Duodenal mucosa (tissue), 2 donors: ENCODE measurements around the gene EMP1.
A peak's percentile ranks its signal among the peaks of the same experiment; 100 is the strongest.

ENCODE experiments used
- H3K27ac ChIP-seq: one replicate; pipeline ENCODE4 v1.7.0; 2013; ENCODE audit warnings: low read depth, low read length
- H3K27me3 ChIP-seq, 2 donors: one replicate each; pipeline ENCODE4 v1.7.0; 2013; ENCODE audit warnings: low read length in 2 of 2, control low read depth in 1 of 2; ENCODE audit not compliant: insufficient read depth in 2 of 2, control insufficient read depth in 1 of 2
- H3K36me3 ChIP-seq, 2 donors: one replicate each; pipeline ENCODE4 v1.7.0; 2013; ENCODE audit warnings: low read length in 2 of 2, control low read depth in 1 of 2; ENCODE audit not compliant: insufficient read depth in 2 of 2, control insufficient read depth in 1 of 2
- H3K4me1 ChIP-seq, 2 donors: one replicate each; pipeline ENCODE4 v1.7.0; 2013; ENCODE audit warnings: low read length in 2 of 2, control low read depth in 1 of 2; ENCODE audit not compliant: insufficient read depth in 2 of 2, control insufficient read depth in 1 of 2
- H3K4me3 ChIP-seq, 2 donors: one replicate each; pipeline ENCODE4 v1.7.0; 2013; ENCODE audit warnings: low read length in 2 of 2, low read depth in 1 of 2
- H3K9ac ChIP-seq, 2 donors: one replicate each; pipeline ENCODE4 v1.7.0; 2013; ENCODE audit warnings: low read length in 2 of 2, low read depth in 1 of 2
- H3K9me3 ChIP-seq, 2 donors: one replicate each; pipeline ENCODE4 v1.7.0; 2013; ENCODE audit warnings: low read length in 2 of 2, control low read depth in 1 of 2; ENCODE audit not compliant: control insufficient read depth in 1 of 2

The EMP1 gene

GRCh38 chr12:13195785-13196129, 769 bp upstream of the EMP1 start:
- Histone ChIP-seq H3K9me3 (no peaks in the 10 kb centered on the region), H3K9ac (peak overlapping the region; percentile 6 to 82), H3K4me1 (peaks cover 20 to 26% of the 10 kb centered on the region in 2 donors), H3K4me3 (peak overlapping the region in 1 of 2 donors; percentile 75), H3K27ac (peak overlapping the region; percentile 81), H3K36me3 (no peaks in the 10 kb centered on the region), H3K27me3 (no peaks in the 10 kb centered on the region)

GRCh38 chr12:13197032-13197431, 506 bp downstream of the EMP1 start:
- Histone ChIP-seq H3K36me3 (no peaks in the 10 kb centered on the region), H3K4me3 (peak overlapping the region; percentile 62 to 75), H3K27ac (peak overlapping the region; percentile 82), H3K27me3 (no peaks in the 10 kb centered on the region), H3K4me1 (peaks cover 20 to 26% of the 10 kb centered on the region in 2 donors), H3K9me3 (no peaks in the 10 kb centered on the region), H3K9ac (peak overlapping the region; percentile 61 to 82)

- Histone ChIP-seq H3K36me3 (no peaks in the 10 kb centered on the region), H3K9ac (peak overlapping the region; percentile 61 to 82), H3K4me1 (peaks cover 20 to 26% of the 10 kb centered on the region in 2 donors), H3K4me3 (peak overlapping the region; percentile 62 to 75), H3K27ac (peak overlapping the region; percentile 17), H3K27me3 (no peaks in the 10 kb centered on the region), H3K9me3 (no peaks in the 10 kb centered on the region)
Measured at GRCh38 chr12:13197526-13198143, 1.1 kb downstream of the EMP1 start.

- peaks cover 20 to 26% of the 10 kb centered on the region in 2 donors for H3K4me1 ChIP-seq
- H3K9ac ChIP-seq, result no peak overlapping the region
- peak overlapping the region; percentile 62 to 75 for H3K4me3 ChIP-seq
- H3K27ac ChIP-seq, result no peak overlapping the region
- H3K9me3 ChIP-seq, result no peaks in the 10 kb centered on the region
- H3K27me3 ChIP-seq, result no peaks in the 10 kb centered on the region
- no peaks in the 10 kb centered on the region for H3K36me3 ChIP-seq
Measured at GRCh38 chr12:13198241-13198640, 1.7 kb downstream of the EMP1 start.

GRCh38 chr12:13198876-13199275, 2.4 kb downstream of the EMP1 start:
- Histone ChIP-seq H3K36me3 (no peaks in the 10 kb centered on the region), H3K9ac (no peak overlapping the region), H3K27ac (no peak overlapping the region), H3K27me3 (no peaks in the 10 kb centered on the region), H3K4me1 (peaks cover 20 to 29% of the 10 kb centered on the region in 2 donors), H3K4me3 (peak overlapping the region; percentile 1 to 62), H3K9me3 (no peaks in the 10 kb centered on the region)

- no peaks in the 10 kb centered on the region for H3K27me3 ChIP-seq
- H3K9me3 ChIP-seq, result no peaks in the 10 kb centered on the region
- no peak overlapping the region for H3K4me3 ChIP-seq
- H3K36me3 ChIP-seq, result no peaks in the 10 kb centered on the region
- no peak overlapping the region for H3K27ac ChIP-seq
- H3K4me1 ChIP-seq, result peaks cover 16 to 24% of the 10 kb centered on the region in 2 donors
- H3K9ac ChIP-seq, result no peak overlapping the region
Measured at GRCh38 chr12:13199592-13199991, 3.1 kb downstream of the EMP1 start.

GRCh38 chr12:13200841-13201240, 4.3 kb downstream of the EMP1 start:
- Histone ChIP-seq H3K27me3 (no peaks in the 10 kb centered on the region), H3K4me3 (no peak overlapping the region), H3K36me3 (no peaks in the 10 kb centered on the region)

GRCh38 chr12:13203034-13203922, 6.8 kb downstream of the EMP1 start:
- H3K4me3 ChIP-seq, result no peak overlapping the region
- H3K27ac ChIP-seq, result no peak overlapping the region

More at GRCh38 chr12:13200841-13201240, 4.3 kb downstream of the EMP1 start:
- peaks cover 5 to 14% of the 10 kb centered on the region in 2 donors for H3K4me1 ChIP-seq
- no peak overlapping the region for H3K27ac ChIP-seq
- H3K9ac ChIP-seq, result no peak overlapping the region
- no peaks in the 10 kb centered on the region for H3K9me3 ChIP-seq

GRCh38 chr12:13204428-13204827, 7.9 kb downstream of the EMP1 start:
- H3K4me1 ChIP-seq, result peaks cover 12 to 19% of the 10 kb centered on the region in 2 donors
- H3K4me3 ChIP-seq, result no peak overlapping the region
- no peaks in the 10 kb centered on the region for H3K36me3 ChIP-seq
- H3K27me3 ChIP-seq, result no peaks in the 10 kb centered on the region
- H3K9ac ChIP-seq, result no peak overlapping the region
- no peaks in the 10 kb centered on the region for H3K9me3 ChIP-seq
- H3K27ac ChIP-seq, result no peak overlapping the region

More at GRCh38 chr12:13203034-13203922, 6.8 kb downstream of the EMP1 start:
- Histone ChIP-seq H3K4me1 (peaks cover under 1 to 9% of the 10 kb centered on the region in 2 donors), H3K27me3 (no peaks in the 10 kb centered on the region), H3K9me3 (no peaks in the 10 kb centered on the region), H3K36me3 (no peaks in the 10 kb centered on the region), H3K9ac (no peak overlapping the region)

- Histone ChIP-seq H3K9ac (no peak overlapping the region), H3K27me3 (no peaks in the 10 kb centered on the region), H3K36me3 (no peaks in the 10 kb centered on the region), H3K4me3 (no peak overlapping the region), H3K9me3 (no peaks in the 10 kb centered on the region), H3K27ac (no peak overlapping the region), H3K4me1 (peaks cover 23% of the 10 kb centered on the region in 2 donors)
Measured at GRCh38 chr12:13205809-13206559, 9.5 kb downstream of the EMP1 start.
